ENCODE results near the gene NUDT16L1. TPM values are rescaled to one million over a fixed set of nuclear protein-coding genes. Genes with fewer than 3 reads are reported as not detected.

NUDT16L1 gene
- total RNA-seq, 1 donor, result 15.4 TPM

DNA sequence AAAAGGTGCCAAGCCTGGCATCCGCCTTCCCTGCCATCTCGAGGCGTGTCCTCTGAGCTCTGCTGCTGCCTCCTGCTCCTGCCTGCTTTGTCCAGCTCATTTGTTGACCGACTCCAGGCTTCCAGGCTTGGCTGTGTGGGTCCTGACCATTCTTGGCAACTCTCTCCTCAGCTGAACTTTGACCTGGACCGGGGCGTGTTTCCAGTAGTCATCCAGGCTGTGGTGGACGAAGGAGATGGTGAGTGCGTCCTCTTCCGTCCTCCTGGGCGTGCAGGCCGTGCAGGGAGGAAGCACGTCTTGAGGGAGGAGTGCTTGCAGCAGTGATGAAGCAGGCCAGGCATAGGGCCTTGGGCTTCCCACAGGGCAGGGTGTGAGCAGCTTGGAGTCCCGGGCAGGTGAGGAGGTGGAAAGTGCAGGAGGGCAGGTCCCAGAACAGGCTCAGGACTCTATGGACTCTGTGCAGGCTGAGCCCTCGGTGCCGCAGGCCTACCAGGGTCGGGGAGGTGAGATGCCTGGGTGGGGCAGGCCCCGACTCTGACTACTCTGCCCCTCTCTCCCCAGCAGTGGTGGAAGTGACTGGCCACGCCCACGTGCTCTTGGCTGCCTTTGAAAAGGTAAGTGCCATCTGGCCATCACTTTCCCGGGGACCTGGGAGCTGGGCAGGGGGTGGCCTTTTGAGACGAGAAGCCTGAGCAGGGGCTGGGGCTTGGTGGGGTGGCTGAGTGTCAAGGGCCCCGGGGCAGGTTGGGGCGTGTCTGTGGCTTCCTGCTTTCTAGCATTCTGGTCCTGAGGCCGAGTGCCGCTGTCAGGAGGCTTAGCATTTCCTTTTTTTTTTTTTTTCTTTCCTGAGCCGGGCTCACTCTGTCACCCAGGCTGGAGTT, 28.6 kb upstream of the NUDT16L1 start:
- no peak for DNase-seq (ENCODE audit: low read depth)
- no peak overlapping the region for H3K4me3 ChIP-seq (ENCODE audit: low read depth, low read length)
- TF ChIP-seq, protein P1, sequence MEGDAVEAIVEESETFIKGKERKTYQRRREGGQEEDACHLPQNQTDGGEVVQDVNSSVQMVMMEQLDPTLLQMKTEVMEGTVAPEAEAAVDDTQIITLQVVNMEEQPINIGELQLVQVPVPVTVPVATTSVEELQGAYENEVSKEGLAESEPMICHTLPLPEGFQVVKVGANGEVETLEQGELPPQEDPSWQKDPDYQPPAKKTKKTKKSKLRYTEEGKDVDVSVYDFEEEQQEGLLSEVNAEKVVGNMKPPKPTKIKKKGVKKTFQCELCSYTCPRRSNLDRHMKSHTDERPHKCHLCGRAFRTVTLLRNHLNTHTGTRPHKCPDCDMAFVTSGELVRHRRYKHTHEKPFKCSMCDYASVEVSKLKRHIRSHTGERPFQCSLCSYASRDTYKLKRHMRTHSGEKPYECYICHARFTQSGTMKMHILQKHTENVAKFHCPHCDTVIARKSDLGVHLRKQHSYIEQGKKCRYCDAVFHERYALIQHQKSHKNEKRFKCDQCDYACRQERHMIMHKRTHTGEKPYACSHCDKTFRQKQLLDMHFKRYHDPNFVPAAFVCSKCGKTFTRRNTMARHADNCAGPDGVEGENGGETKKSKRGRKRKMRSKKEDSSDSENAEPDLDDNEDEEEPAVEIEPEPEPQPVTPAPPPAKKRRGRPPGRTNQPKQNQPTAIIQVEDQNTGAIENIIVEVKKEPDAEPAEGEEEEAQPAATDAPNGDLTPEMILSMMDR (IDR thresholded peaks at IDR 0.05; ENCODE audit: insufficient read depth, low read length), result no peak

DNA sequence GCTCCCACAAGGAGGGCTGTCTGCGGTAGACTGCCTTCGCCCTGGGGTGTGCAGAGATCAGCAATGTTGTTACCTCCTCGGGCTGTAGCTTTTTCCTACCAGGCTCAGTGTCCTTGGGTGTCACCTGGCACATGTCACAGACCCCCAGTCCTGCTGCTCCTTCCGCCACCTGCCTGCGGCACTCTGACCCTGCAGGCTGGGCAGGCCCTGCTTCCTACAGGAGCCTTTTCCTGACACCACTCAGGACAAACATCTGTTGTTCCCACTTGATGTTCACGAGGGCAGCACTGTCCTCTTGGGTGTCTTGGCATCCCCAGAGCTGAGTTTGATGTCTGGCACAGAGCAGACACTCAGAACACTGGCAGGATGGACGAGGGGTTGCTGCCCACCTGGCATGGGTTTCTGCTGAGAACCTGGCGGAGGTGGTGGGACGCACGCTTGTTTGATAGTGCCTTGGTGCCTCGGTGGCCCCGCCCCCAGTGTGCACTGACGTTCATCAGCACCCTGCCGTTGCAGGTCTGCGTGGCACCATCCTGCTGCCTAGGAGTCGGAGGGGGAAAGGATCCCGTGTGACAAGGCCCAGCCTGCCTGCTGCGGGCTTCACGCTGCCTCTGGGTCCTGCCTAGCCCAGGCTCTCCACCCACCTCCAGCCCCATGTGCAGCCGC, 26.7 kb upstream of the NUDT16L1 start:
- no peak overlapping the region for H3K4me3 ChIP-seq (ENCODE audit: low read depth, low read length)
- DNase-seq (ENCODE audit: low read depth), result no peak
- TF ChIP-seq, protein P1 (IDR thresholded peaks at IDR 0.05; ENCODE audit: insufficient read depth, low read length), result no peak

DNA sequence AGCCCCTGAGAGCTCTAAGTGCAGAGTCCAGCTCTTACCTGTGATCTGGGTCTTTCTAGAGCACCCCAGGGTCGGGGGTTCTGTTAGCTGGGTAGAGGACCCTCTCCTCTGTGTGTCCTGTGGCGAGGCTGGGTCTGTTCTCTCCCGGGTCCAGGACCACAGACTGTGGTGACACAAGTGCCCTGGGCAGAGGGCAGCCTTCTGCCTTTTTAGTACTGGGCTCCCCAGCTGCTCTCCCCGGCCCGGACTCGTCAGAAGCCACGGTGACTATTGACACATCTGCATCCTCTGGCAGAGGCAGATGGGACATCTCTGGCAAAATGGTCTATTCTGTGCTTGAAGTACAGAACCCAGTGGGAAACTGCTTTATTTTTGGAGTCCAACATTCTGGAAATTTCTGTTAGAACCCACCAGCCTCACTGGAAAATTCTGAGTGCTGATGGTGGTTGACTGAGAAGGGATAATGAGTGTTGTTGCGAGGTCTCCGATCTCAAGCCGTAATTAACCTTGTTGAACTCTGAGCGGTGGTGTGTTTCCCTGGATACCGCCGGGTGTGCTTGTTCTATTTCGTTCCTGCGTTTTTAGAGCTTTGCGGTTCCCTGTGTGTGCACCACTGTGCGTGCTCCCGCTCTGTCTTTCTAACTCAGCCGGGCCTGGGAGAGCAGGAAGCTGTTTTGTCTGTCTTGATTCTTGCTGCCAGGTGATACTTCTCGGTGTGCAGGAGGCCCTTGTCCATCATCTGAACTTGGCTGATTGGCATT, 26.0 kb upstream of the NUDT16L1 start:
- H3K4me3 ChIP-seq (ENCODE audit: low read depth, low read length), result no peak overlapping the region
- DNase-seq (ENCODE audit: low read depth), result no peak
- TF ChIP-seq, protein P1 (IDR thresholded peaks at IDR 0.05; ENCODE audit: insufficient read depth, low read length), result no peak

DNA sequence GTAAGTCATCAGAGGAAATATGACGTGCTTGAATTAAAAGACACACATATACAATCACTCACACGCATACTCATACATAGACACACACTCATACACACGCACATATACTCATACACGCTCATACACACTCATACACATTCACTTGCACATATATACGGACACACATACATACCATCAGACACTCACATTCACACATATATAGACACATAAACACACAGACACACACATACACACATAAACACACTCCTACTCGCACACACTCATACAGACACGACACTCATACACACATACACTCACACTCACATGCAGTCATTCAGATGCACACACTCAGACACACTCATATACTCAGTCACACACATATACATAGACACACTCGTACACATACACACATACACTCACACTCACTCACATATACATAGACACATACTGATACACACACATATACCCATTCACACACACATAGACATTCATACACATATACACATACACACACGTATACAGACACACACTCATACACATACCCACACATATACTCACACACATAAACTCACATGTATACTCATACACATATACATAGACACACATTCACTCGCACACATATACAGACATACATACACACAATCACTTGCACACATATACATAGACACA, 24.9 kb upstream of the NUDT16L1 start:
- H3K4me3 ChIP-seq (ENCODE audit: low read depth, low read length), result no peak overlapping the region
- TF ChIP-seq, protein P1 (IDR thresholded peaks at IDR 0.05; ENCODE audit: insufficient read depth, low read length), result no peak
- DNase-seq (ENCODE audit: low read depth), result no peak

DNA sequence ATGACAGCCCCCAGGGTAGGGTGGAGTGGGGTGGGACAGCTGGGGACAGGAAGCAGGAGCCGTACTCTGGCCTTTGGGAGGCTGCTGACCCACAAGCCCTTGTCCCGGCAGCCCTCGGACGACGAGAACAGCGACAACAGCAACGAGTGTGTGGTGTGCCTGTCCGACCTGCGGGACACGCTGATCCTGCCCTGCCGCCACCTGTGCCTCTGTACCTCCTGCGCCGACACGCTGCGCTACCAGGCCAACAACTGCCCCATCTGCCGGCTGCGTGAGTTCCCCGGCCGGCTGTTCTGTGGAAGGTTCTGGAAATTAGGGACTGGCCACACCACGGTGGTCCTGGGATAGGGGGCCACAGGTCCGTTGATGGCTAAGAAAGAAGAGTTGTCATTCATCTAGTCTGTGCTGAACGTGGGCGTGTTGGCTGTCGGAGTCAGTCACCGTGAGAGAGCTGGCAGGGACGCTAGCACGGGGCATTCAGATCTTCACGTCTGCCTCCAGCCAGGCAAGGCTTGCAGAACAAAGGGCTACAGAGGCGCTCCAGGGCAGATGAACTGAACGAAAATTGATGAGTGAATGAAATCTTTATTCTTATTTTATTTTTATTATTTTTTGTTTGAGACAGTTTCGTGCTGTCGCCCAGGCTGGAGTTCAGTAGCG, 19.8 kb upstream of the NUDT16L1 start:
- H3K4me3 ChIP-seq (ENCODE audit: low read depth, low read length), result no peak overlapping the region
- TF ChIP-seq, protein P1 (IDR thresholded peaks at IDR 0.05; ENCODE audit: insufficient read depth, low read length), result no peak
- no peak for DNase-seq (ENCODE audit: low read depth)

Measured in fibroblast of the aortic adventitia (primary cell).